Mesothelial cell of epicardium (in vitro differentiated cells): ENCODE results near the gene SLC36A3. TPM values are rescaled to one million over a fixed set of nuclear protein-coding genes. Genes with fewer than 3 reads are reported as not detected.
A peak's percentile ranks its signal among the peaks of the same experiment; 100 is the strongest.

Experiments used
- DNase-seq, 2 experiments: peaks; one replicate each; pipeline ENCODE4 v3.0.0; 2021; ENCODE audit warnings: low spot score in 2 of 2; ENCODE audit not compliant: unreplicated experiment in 2 of 2
- H3K27ac Mint-ChIP-seq: 2 replicates; pipeline ENCODE4 v1.8.0; 2021; ENCODE audit warnings: mixed read lengths
- H3K27me3 Mint-ChIP-seq: 2 replicates; pipeline ENCODE4 v1.8.0; 2021; ENCODE audit warnings: low read depth, mixed read lengths
- H3K36me3 Mint-ChIP-seq: 2 replicates; pipeline ENCODE4 v1.8.0; 2021; ENCODE audit warnings: mixed read lengths
- H3K4me1 Mint-ChIP-seq: 2 replicates; pipeline ENCODE4 v1.8.0; 2021; ENCODE audit warnings: mixed read lengths
- H3K4me3 Mint-ChIP-seq: 2 replicates; pipeline ENCODE4 v1.8.0; 2021; ENCODE audit warnings: mild to moderate bottlenecking, moderate library complexity, mixed read lengths
- H3K9me3 Mint-ChIP-seq: 2 replicates; pipeline ENCODE4 v1.8.0; 2021; ENCODE audit warnings: mixed read lengths
- CTCF ChIP-seq: fragments of 200-600 bp; sonication (generic); IDR thresholded peaks from one replicate; pipeline ENCODE4 v1.5.0; 2021; ENCODE audit warnings: antibody characterized with exemption; ENCODE audit not compliant: unreplicated experiment
- total RNA-seq: library from RNA; stranded (reverse); gene quantifications from 3 replicates; pipeline ENCODE4 v1.2.1, GENCODE V29; 2021

SLC36A3 gene
- total RNA-seq, 1 donor from 2014 or later = not detected

- Mint-ChIP-seq H3K9me3 (peaks cover 6% of the 10 kb centered on the region), H3K36me3 (no peaks in the 10 kb centered on the region), H3K27ac (peak overlapping the region; percentile 94), H3K27me3 (no peaks in the 10 kb centered on the region), H3K4me3 (no peak overlapping the region), H3K4me1 (peaks cover 36% of the 10 kb centered on the region)
- DNase-seq = no peak
- no peak for TF ChIP-seq CTCF
Observed at GRCh38 chr5:151283120-151283825, 20.3 kb downstream of the SLC36A3 start.

DNA sequence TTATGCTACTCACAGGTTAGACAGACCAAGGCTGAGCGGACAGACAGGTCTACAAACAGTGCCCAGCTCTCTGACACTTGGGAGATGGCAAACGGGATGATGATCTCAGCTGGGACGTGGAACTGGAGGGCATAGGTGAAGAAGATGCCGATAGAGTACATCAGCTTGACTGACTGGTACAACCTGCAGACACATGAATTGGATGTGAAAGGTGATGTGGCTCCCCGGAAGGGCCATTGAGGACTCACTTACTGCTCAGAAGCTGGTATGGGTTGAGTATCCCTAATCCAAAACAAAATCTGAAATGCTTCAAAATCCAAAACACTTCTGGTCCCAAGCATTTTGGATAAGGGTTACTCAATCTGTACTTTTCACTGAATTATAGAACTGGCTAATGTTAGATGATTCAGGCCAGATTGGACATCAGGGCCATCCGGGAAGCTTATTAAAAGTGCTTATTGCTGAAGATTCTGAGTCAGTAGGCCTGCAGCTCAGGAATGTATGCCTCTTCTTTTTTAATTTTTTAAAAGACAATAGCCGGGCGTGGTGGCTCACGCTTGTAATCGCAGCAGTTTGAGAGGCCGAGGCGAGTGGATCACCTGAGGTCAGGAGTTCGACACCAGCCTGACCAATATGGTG is 22.4 kb downstream of the SLC36A3 start:
- H3K9me3 Mint-ChIP-seq = peaks cover 6% of the 10 kb centered on the region
- no peak for TF ChIP-seq CTCF
- DNase-seq = no peak
- H3K27me3 Mint-ChIP-seq = no peaks in the 10 kb centered on the region
- H3K36me3 Mint-ChIP-seq = no peaks in the 10 kb centered on the region
- no peak overlapping the region for H3K4me3 Mint-ChIP-seq
- H3K4me1 Mint-ChIP-seq = peaks cover 32% of the 10 kb centered on the region
- no peak overlapping the region for H3K27ac Mint-ChIP-seq

DNA sequence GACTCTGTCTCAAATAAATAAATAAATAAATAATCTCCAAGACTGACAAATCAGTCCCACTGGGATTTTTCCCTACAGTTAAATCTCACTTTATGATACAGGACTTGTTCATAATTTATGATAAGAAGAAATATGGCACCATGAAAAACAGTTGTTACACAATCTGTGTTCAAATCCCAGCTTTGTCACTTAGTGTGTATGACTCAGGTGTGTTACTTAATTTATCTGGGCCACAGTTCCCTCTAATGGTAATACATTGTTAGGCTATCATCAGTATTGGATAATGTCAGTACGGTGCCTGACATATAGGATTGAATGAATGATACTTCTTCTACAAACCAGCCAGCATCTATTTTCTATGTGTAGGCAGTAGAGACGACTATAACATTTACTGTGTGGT is 23.1 kb downstream of the SLC36A3 start:
- no peaks in the 10 kb centered on the region for H3K36me3 Mint-ChIP-seq
- peaks cover 6% of the 10 kb centered on the region for H3K9me3 Mint-ChIP-seq
- peaks cover 29% of the 10 kb centered on the region for H3K4me1 Mint-ChIP-seq
- no peak for DNase-seq
- no peaks in the 10 kb centered on the region for H3K27me3 Mint-ChIP-seq
- TF ChIP-seq CTCF = no peak
- no peak overlapping the region for H3K27ac Mint-ChIP-seq
- H3K4me3 Mint-ChIP-seq = no peak overlapping the region

GRCh38 chr5:151278845-151279244 is 24.7 kb downstream of the SLC36A3 start:
- no peak for TF ChIP-seq CTCF
- Mint-ChIP-seq H3K27me3 (no peaks in the 10 kb centered on the region), H3K4me3 (no peak overlapping the region), H3K27ac (no peak overlapping the region), H3K4me1 (peaks cover 31% of the 10 kb centered on the region), H3K36me3 (no peaks in the 10 kb centered on the region), H3K9me3 (no peaks in the 10 kb centered on the region)
- DNase-seq = no peak

- H3K4me3 Mint-ChIP-seq = no peak overlapping the region
- H3K4me1 Mint-ChIP-seq = peaks cover 23% of the 10 kb centered on the region
- TF ChIP-seq CTCF = no peak
- peak overlapping the region; percentile 5 for H3K27ac Mint-ChIP-seq
- H3K36me3 Mint-ChIP-seq = no peaks in the 10 kb centered on the region
- H3K27me3 Mint-ChIP-seq = no peaks in the 10 kb centered on the region
- no peak for DNase-seq
- H3K9me3 Mint-ChIP-seq = no peaks in the 10 kb centered on the region
Observed at GRCh38 chr5:151275803-151276202, 27.8 kb downstream of the SLC36A3 start.
